Astrocyte of the spinal cord (primary cell): ENCODE data around the gene ISY1.

Source experiments
- DNase-seq: peaks from one replicate; pipeline ENCODE4 v3.0.0; 2011; ENCODE audit warnings: low read depth, low spot score
- H3K4me3 ChIP-seq: 2 replicates; pipeline ENCODE4 v1.5.1; 2011; ENCODE audit warnings: low read depth, mild to moderate bottlenecking, low read length, moderate library complexity
- in situ Hi-C: cut with HindIII; loops from 2 replicates; pipeline ENCODE4 v1.10.0; 2017; ENCODE audit warnings: low sequenced_read_pairs
- TF ChIP-seq, protein P1 (sequence below): IDR thresholded peaks from 2 replicates; pipeline ENCODE4 v1.5.1; 2012; ENCODE audit warnings: low read depth, mild to moderate bottlenecking, low read length, inconsistent platforms

Gene ISY1

DNA sequence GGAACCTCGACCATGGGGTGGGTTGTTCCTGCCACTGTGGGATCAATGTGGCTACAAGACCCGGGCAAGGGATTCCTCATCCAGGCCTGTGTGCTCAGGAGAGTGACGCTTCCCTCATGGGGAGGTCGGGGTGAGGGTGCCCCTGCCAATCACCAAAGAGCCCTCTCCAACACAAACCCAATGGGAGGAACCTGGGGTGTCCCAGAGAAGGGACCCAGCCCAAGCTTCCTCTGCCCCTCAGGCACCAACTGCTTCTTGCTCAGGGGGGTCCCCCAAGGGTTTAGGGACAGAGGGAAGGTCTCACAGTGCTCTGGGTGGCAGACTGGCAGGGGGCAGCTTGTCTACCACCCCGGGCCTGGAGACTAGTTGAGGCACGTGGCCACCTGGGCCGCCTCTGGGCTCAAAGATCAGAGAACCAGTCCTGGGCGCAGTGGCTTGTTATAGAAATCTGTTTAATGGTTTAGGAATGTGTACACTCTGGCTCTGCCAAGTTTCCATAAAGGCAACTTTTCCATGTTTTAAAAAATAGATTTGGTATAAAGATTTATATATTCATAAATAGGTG, 73.6 kb downstream of the ISY1 start:
- DNase-seq: peak; percentile 12
- H3K4me3 ChIP-seq: no peak overlapping the region
- in situ Hi-C loops: no loop called here
- TF ChIP-seq, protein P1, sequence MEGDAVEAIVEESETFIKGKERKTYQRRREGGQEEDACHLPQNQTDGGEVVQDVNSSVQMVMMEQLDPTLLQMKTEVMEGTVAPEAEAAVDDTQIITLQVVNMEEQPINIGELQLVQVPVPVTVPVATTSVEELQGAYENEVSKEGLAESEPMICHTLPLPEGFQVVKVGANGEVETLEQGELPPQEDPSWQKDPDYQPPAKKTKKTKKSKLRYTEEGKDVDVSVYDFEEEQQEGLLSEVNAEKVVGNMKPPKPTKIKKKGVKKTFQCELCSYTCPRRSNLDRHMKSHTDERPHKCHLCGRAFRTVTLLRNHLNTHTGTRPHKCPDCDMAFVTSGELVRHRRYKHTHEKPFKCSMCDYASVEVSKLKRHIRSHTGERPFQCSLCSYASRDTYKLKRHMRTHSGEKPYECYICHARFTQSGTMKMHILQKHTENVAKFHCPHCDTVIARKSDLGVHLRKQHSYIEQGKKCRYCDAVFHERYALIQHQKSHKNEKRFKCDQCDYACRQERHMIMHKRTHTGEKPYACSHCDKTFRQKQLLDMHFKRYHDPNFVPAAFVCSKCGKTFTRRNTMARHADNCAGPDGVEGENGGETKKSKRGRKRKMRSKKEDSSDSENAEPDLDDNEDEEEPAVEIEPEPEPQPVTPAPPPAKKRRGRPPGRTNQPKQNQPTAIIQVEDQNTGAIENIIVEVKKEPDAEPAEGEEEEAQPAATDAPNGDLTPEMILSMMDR: no peak

DNA sequence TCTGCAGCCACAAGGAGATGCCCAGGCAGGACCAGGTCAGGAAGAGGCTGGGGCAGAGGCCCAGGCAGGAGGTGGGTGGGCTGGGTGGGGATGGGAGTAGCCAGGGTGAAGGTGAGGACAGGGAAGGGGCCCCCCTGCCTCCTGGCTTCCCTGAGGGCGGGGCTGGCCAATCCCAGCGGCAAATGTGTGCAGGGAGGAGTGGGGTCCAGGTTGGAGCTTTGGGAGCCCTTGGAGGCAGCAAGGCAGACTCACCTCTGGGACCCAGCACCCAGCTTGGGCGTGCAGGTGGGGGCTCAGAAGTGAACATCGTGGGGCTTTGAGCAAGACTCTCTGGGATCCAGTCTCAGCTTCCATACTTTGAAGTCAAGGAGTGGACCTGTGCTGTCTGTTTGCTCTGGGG, 75.0 kb downstream of the ISY1 start:
- in situ Hi-C loops: no loop called here
- no peak for DNase-seq
- TF ChIP-seq, protein P1: no peak
- no peak overlapping the region for H3K4me3 ChIP-seq

DNA sequence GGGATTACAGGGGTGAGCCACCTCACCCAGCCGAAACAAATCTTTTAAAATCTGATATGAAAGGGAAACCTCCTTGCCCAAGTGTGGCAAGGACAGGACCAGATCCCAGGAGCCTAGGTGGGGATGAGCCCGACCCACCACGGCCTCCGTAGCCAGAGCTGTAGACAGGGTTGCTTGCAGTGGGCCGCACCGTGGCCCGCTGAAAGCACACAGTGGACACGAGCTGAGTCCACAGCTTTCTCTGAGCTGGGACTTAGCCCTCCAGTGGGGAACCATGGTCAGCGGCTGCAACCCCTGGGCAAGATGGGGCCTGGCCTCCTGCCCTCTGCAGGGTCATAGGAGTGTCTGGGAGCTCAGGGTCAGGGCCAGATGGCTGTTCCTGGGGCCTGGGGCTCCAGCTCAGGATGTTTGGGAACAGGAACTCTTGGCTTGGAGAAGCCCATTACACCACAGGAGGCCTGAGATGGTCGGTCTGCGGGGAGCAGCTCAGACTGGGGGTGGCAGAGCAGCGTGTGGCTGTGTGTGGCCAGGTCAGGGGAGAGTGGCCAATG, 75.6 kb downstream of the ISY1 start:
- H3K4me3 ChIP-seq: no peak overlapping the region
- no peak for DNase-seq
- TF ChIP-seq, protein P1: no peak
- in situ Hi-C loops: no loop called here

DNA sequence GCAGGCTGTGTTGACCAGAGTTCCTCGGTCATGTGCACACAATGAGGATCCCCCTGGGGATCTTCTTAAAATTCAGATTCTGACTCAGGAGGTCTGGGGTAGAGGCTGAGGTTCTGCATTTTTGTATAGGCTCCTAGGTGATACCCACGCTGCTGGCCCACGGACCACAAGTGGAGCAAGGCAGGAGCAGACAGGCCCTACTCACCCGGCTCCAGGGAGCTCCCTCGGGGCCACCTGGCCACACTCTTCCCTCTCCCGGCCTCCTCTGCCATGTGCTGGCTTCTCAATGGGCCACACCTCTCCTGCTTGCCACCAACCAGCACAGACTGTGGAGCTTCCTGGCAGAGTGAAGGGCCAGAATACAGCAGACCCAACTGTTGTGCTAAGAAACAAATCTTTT, 76.4 kb downstream of the ISY1 start:
- DNase-seq: no peak
- TF ChIP-seq, protein P1: no peak
- H3K4me3 ChIP-seq: no peak overlapping the region
- in situ Hi-C loops: no loop called here

DNA sequence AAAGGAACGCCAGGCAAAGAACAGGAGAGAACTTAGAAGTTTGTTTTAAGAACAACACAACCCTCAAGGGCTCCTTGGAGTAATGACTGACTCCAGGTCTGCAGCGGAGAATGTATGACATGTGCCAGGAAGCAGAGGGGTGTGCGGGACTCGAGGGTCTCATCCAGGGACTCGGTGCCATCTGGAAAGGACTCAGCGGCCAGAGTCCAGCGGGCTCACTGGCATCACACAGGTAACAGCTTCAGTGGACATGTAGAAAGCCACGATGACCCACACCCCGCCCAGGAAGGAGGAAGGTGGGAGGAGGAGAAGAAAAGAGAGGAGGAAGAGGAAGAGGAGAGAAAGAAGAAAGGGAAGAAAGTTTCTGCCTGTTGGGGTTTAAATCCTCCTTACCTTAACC, 78.8 kb downstream of the ISY1 start:
- TF ChIP-seq, protein P1: no peak
- in situ Hi-C loops: no loop called here
- no peak for DNase-seq
- H3K4me3 ChIP-seq: no peak overlapping the region

DNA sequence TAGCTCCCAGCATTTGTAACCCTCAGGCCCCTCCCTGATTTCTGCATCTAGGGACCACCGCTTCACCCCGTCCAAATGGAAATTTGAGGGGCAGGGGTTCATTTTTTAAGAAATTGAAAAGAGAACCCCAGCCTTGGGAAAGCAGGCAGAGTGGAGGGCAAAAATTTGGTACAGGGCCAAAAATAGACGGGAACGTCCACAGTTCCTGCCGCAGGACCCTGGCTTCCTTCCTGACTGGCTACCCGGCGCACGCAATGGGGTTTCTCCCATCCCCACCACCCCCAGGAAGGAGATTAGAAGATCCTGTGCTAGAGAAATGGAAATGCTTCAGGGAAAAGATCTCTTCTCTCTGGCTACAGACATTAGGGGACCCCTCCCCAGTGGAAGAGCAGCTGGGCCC, 79.4 kb downstream of the ISY1 start:
- H3K4me3 ChIP-seq: no peak overlapping the region
- in situ Hi-C loops: no loop called here
- DNase-seq: no peak
- TF ChIP-seq, protein P1: no peak
